ENCODE data around the gene LTBP2.
"Not testable (repeated sequence)": the region's sequence is repeated elsewhere in the genome, so short reads cannot be mapped to it uniquely, and the experiment has no call there.

Gene LTBP2

DNA sequence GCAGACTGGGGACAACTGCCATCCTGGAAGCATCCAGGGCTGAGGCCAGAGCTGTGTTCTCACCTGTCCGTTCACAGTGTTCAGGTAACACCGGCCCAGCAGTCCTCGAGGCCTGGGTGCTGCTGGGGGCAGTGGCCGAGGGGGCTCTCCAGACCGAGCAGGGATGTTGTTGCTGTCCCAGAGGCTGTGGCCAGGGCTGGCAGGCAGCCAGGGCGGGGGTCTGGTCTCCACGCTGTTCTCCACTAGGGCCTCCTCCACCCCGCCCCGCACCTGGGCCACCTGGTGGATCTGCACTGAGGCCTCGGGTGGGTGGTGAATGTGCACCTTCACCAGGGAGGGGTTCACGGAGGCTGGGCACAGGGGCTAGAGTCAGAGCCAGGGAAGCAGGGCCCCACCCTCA, 61.0 kb downstream of the LTBP2 start:
- no peak for DNase-seq (ENCODE audit: low spot score)

DNA sequence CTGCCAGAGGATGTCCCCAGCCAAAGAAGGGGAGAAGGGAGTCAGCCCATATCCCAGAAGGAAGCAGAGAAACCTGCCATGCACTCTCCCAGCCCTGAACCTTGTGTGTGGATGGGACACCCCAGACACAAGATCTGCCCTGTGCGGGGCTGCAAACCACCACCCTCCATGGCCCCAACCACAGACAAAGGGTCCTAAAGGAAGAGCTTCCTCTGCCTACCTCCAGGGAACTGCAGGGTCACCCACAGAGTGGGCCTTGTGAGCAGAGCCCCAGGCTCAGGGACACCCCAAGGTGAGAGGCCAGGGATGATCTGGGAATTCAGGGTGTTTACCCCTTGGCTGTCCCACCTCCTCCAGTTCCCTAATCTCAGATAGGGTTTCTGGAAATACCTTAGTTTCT, 62.0 kb downstream of the LTBP2 start:
- DNase-seq (ENCODE audit: low spot score) = no peak

DNA sequence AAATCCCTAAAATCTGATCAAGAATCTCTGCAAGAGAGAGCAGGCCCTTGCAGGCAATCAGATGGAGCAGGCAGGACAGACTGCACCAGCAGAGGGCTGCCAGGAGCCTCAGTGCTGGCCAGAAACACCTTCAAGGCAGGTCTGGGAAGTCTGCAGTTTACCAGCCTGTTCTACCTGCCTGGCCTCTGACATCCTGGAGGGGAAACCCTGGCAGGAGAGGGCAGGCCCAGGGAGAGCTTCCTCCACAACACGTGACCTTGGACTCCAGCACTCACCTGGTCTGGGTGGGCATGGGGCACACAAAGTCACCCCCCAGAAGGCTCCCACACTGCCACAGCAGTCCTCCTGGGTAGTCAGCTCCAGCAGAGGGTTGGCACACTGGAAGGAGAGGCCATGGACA, 62.4 kb downstream of the LTBP2 start:
- no peak for DNase-seq (ENCODE audit: low spot score)

DNA sequence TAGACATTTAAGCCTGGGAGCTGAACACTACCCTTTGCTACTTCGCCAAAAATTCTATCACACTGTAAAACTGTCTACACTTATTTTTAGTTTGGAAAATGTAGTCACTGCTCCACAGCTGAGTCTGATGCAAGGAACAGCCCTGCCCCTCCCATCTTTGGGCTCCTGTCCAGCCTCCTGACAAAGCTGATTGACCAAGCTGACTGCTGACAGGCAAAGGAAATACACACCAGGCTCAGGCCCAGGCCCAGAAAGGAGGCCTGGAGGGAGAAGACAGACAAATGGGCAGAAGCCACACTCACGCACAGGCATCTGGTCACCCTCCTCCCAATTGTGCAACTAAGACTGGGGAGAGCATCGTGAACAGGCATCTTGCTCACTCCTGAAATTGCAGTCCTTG, 63.2 kb downstream of the LTBP2 start:
- no peak for DNase-seq (ENCODE audit: low spot score)

DNA sequence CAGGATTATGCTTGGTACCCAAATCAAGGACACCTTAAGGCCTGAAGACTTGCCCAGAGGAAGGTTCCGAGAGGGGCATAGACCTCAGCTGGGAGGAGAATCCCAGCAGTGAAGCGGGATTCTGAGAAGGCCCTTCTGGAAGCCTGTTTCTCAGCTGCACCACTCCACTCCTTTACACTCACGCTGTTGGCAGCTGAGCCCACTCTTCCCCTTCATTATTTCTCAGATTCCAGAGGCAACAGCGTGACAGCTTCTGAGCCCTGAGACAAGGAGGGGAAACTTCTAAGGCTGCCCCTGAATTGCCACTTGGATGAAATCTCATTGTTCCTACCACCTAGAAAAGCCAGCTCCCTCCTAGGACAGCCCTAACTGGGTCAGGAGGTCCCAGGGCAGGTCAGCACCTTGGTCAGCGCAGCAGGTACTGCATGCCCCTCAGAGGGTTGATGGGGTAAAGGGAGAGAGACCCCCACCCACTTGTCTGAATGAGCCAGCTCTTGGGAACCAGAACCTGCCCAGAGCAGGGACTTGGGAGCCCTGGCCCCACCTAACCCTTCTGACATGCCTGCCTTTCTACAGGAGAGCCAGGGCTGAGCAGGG, 64.6 kb downstream of the LTBP2 start:
- no peak for DNase-seq (ENCODE audit: low spot score)

DNA sequence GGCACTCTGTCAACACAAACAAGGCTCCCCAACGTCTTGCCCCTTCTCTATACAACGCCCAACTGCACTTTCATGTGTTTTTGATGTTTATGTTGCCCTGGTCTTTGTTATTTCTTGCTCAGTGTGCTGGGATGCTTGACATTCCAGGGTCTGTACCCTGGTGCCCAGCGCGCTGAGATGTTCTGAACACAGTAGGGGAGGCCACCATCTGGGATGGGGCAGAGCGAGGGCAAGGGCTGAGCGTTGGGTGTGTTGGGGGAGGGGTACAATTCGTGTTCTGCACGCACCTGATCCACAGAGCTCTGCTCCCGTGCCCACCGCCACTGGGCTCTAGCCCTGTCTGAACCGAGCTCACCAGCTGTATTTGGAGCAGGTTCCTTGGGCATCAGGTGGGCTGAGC, 65.6 kb downstream of the LTBP2 start:
- DNase-seq (ENCODE audit: low spot score) = no peak

DNA sequence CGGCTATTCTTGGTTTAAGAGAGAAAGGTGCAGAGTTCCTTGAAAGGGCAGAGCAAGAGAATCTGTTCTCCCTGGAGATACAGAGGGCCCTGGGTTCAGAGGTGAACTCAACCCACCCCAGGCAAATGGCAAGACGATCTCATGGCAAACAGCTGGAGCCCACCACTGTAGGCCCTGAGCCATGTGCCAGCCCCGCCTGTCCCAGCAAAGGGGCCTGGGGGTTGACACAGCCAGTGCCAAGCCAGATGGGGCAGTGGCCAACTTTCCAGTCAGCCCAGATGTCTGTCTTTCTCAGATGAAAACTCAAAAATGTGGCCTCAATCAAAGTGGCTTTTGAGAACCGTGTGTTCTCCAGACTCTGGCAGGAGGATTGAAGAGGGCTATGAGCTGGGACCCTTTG, 66.7 kb downstream of the LTBP2 start:
- no peak for DNase-seq (ENCODE audit: low spot score)

DNA sequence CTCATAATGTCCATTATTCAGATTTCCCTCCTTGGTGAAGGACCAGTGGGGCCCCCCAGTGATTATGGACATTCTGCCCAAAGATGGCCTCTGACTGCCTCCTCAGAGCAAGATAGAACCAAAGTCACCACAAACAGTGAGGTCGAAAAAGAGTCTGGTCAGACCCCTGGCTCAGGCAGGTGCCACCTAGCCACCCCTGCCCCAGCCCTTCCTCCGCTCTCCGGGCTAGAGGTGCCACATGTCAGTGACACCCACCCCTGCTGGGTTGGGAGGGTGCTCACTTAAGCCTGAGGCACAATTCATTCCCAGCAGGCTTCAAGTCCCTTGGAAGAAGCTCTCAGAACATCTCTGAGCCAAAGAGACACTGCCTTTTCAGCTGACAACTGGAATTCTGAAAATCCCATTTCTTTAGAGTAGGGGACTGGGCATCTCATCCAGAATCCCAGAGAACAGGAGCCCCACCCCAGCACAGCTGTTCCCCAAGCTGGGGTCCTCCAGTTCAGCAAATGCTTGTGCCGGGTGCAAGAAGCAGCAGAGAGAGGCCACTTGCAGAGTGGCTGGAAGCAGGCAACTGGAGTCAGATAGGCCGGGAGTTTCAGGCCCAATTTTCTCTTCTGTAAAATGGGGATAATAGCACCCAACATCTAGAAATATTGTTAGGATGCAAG, 68.1 kb downstream of the LTBP2 start:
- DNase-seq (ENCODE audit: low spot score) = no peak

DNA sequence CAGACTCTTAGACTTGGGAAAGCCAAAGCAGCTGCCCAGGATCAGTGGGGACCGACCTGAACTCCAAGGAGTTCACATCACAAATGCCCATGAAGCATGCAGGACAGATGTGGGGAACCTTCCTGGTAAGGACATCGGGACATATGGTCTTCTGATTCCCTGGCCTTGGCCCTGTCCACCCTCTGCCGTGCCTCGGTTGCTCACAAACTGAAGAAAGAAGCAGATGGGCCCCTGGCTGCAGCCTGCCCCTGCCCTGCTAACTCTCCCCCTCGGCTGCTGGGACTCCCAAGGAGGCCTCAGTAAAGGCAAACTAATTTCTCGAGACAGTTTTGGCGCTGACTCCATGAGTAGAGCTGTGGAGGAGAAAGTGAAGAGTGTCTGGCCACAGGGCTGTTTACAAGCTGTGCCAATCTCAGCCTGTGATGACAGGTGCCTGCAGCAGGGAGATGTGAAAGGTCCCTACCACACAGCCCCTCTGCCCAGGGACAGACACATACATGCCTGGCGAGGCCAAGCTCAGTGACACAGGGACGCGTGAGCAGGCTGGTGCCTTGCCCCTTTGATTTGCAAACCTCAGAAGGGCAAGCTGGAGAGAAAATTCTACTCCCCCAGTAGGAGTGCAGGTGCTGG, 69.9 kb downstream of the LTBP2 start:
- no peak for DNase-seq (ENCODE audit: low spot score)

DNA sequence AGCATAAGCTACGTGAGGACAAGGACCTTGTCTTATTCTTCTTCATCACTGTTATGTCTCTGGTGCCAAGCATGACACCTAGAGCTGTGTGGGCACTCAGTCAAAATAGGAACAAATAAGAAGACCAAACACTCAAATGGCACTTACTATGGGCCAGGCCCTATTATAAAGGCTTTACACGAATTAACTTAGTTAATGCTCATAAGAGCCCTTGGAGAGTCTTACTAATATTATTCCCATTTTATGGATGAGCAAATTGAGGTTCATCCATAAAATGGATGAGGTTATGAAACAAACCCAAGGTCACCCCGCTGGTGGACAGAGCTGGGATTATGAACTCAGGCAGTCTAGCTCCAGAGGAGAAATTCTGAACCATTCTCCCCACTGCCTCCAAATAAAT, 70.8 kb downstream of the LTBP2 start:
- no peak for DNase-seq (ENCODE audit: low spot score)

DNA sequence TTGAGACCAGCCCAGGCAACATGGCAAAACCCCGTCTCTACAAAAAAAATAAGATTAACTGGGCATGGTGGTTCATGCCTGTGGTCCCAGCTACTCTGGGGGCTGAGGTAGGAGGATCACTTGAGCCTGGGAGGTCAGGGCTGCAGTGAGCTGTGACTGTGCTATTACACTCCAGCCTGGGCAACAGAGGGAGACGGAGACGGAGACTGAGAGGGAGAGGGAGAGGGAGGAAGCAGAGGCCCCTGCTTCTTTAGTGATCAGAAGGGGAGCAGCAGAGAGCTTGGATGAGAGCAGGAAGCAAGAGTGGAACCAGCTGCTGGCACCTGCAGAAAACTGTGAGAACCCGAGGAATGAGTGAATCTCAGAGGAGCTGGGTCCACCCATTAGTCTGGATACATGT, 72.5 kb downstream of the LTBP2 start:
- no peak for DNase-seq (ENCODE audit: low spot score)

DNA sequence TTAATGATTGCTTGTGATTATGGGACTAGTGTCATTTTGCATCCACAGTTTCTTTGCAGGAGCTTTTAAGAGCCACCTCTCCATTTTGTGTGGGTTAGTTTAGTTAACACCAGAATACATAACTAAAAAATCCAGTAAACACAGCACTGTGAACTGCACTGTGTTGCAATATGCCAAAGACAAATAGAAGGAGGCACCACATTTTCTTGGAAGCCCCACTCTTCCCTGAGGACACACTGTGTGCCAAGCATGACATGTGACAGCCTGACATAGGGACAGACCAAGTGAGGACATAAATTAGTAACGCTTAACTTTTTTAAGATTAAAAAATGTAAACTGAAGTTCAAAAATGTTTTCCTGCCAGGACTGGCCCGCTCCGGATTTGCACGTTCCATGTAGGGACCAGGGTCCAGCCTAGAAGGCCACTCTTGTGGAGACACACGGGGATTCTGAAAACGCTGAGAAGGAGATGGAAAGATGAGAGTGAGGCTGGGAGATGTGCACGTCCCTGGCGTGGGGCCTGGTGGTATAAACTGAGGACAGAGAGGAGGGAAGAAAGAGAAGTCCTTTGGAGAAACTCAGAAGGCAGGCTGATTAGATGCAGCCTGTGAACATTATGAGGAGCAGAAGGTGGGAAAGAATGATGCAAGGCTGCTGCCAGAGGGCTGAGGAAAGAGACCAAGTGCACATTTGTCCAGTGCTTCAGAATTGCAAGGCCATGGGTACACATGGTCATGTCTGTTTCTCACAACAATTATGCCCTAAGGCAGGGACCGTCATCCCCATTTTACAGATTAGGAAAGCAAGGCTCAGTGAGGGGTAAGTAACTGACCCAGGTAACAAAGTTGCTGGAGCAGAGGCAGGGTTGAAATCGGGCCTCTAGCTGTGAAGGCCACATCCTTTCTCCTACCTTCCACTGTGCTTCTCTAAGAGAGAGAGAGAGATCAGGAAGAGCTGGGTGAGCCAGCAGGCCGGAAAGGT, 73.3 kb downstream of the LTBP2 start:
- no peak for DNase-seq (ENCODE audit: low spot score)

DNA sequence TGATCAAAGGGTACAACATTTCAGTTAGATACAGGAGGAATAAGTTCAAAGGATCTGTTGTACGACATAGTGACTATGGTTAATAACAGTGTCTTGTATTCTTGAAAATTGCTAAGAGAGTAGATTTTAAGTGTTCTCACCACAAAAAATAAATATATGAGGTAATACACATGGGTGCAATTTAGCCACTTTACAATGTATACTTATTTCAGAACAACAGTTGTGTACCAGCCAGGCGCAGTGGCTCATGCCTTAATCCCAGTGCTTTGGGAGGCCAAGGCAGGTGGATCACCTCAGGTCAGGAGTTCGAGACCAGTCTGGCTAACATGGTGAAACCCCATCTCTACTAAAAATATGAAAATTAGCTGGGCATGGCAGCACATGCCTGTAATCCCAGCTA, 75.7 kb downstream of the LTBP2 start:
- not testable (repeated sequence) for DNase-seq (ENCODE audit: low spot score)

DNA sequence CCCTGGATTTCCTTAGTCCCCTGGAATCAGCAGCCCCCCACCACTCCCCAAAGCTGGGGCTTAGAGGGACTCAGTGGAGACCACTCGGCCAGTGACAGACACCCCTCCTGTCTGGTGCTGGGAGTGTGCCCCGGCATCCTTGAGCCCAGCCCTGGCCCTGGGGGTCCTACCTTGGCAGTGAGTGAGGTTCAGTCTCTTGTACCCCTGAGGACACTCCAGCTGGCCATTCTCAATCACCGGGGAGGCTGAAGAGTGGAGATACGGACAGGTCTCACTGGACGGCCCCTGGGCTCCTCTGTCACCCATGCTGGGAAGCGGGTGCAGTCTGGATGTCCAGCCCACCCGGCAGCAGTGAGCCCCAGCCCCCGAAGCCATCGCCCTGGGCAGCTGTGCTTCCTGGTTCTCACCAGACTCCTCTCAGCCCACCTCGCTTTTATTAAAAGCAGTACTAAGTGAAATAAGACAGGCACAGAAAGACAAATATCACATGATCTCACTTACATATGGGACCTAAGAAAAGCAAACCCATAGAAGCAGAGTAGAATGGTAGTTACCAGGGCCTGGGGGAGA, 76.2 kb downstream of the LTBP2 start:
- DNase-seq (ENCODE audit: low spot score) = no peak

DNA sequence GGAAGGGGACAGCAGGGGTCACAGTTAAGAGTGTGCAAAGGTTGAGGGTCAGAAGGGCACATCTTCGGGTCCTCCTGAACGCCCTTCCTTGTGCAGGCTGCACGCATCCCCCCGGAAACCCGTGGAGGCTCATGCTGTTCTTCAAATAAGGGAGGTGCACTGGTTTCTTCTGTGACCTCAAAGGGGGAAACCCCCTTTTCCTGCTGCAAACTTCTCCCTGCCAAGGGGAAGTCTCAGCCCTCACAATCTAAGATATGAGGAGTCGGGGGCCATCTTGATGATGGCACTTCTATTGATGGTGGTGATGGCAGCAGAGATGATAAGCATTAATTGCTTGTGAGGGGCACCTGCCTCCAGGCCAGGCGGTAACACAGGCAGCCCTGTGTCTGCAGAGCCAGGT, 78.5 kb downstream of the LTBP2 start:
- DNase-seq (ENCODE audit: low spot score) = no peak

DNA sequence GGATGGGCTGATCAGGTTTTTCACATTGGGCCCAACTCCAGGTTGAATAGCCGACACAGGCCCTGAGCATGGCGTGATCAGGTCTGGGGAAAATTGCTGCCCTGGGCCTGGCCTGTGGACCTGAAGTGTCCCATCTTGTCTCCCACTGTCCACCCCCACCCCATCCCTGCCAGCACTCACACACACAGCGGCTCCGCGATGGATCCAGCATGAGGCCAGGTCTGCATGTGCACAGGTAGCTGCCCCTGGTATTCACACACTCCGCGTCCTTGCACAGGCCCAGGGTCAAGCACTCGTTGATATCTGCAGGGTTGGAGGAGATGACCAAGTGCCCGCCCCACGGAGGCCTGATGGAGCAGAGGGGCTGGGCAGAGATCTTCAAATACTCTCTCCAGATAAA, 79.8 kb downstream of the LTBP2 start:
- DNase-seq (ENCODE audit: low spot score) = no peak

DNA sequence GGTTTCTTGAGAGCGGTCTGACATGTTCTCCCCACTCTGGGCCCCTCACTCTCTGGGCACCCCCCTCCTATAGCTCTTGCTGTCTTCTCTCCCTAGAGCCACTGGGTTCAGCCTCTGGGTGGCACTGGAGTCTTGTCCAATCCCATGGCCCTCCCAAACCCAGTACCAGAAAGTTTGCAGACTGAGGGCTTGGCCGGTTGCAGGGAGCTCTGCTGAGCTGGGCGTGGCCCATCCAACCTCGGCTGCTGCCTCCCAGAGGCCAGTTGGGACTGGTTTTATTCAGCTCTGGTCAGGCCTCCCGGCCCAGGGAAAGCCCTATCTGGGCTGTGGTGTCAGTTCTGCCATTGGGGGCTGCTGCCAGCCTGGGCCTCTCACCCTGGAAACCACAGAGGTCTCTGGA, 80.6 kb downstream of the LTBP2 start:
- DNase-seq (ENCODE audit: low spot score) = no peak

DNA sequence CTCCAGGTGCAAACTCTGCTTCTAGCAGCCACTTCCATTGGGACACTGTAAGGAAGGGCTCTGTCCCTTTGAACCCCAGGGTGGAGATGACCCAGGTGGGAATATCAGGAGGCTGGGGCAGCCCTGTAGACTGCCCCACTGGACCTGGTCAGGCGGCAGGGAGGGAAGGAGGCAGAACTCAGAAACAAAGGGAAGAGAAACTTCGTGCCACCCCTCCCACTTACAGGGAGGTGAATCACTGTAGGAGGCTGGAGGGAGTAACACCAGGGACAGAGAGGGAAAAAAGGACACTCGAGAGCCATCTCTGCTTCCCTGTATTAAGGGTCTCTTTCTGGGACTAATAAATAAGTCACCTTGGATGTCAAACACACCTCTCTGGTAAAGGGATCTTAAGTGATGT, 81.0 kb downstream of the LTBP2 start:
- no peak for DNase-seq (ENCODE audit: low spot score)

DNA sequence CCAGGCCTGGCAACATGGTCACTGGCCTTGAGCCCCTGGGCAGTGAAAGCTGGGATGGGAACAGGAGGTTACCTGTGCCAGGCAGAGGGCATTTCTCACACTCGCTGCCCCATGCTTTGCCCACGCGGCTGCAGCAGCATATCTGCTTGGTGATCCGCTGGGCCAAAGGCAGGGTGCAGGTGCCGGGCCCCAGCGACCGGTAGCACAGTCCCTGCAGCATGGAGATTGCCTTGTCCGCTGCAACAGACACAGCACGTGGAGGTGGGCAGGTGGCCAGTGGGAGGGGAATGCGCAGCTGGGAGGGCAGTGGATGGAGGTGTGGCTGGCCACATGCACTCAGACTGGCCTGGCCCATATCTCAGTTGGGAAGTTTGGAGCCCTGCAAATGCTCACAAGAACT, 83.2 kb downstream of the LTBP2 start:
- no peak for DNase-seq (ENCODE audit: low spot score)

DNA sequence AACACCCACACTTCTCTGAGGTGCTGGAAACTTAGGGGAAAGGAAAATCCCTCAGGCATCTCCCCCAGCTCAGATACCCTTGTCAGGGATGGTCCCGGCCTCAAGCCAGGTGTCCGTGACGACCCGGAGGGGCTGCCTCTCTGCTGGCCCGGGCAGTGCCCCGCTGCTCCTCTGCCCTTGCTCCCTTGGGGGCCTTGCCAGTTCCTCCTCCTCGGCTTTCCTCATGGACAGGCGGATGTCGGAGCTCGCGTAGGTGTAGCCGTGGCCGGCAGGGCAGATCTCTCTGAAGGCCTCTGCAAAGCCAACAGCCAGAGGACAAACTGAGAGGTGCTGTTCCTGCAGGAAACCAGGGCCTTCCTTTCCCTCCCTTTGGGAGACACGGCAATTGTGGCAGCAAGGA, 83.6 kb downstream of the LTBP2 start:
- DNase-seq (ENCODE audit: low spot score) = no peak

DNA sequence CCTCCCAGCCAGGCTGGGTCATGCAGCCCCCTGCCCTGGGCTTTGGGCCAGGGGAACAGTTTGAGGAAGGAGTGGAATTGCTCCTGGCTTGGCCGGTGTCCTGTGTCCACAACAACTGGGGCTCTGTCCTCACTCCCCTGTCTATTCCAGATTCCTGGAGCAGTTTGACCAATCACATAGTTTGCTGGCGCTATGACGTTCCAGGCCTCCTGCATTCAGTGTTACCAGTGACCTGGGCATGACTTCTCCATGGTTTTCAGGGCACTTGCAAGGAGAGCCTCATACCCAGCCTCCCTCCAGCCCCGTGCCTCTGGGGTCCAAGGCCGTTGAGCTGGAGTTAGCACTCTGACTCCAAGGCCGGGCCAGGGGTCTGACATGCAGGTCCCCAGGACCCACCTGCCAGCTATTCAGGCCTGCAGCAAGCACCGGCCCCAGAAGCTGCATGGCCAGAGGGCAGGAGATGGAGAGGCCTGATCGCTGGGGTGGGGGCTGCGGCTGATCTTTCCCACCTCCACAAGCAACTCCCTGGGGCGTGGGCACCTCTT, 84.2 kb downstream of the LTBP2 start:
- DNase-seq (ENCODE audit: low spot score) = no peak
